ENCODE data around the gene ABCF3.

DNA sequence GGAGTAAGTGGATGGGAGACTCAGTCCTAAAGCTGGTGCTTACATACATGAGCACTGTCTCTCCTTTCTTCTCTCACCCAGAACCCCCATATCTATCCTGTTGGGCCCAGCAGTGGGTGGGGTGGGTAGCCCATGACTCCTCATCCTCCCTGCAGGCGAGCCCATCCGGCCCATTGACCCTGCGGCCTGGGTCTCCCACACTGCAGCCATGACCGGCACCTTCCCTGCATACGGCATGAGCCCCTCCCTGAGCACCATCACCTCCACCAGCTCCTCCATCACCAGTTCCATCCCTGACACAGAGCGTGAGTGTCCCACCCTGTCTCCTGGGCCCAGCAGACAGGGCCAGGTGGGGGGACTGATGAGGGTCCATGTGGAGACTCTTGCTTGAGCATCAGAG, 19.3 kb upstream of the ABCF3 start:
- TF ChIP-seq POLR2AphosphoS5 (IDR thresholded peaks at IDR 0.05) (no peak), EP300 (IDR thresholded peaks at IDR 0.05; ENCODE audit: low read depth) (no peak)
